AG09309 (cell line): ENCODE data around the gene PLGRKT.

Source experiments
- DNase-seq: peaks from one replicate; pipeline ENCODE4 v3.0.0-alpha.2; 2010; ENCODE audit warnings: low read depth
- H3K4me3 ChIP-seq: 2 replicates; pipeline ENCODE4 v1.5.1; 2011; ENCODE audit warnings: mild to moderate bottlenecking, low read depth, low read length, moderate library complexity; ENCODE audit not compliant: control insufficient read depth
- TF ChIP-seq, protein P1 (sequence below): IDR thresholded peaks from 2 replicates; pipeline ENCODE4 v1.5.1; 2011; ENCODE audit warnings: mild to moderate bottlenecking, low read depth, low read length, inconsistent platforms; ENCODE audit not compliant: insufficient read depth, control insufficient read depth; ENCODE audit errors: missing control alignments

The PLGRKT gene

DNA sequence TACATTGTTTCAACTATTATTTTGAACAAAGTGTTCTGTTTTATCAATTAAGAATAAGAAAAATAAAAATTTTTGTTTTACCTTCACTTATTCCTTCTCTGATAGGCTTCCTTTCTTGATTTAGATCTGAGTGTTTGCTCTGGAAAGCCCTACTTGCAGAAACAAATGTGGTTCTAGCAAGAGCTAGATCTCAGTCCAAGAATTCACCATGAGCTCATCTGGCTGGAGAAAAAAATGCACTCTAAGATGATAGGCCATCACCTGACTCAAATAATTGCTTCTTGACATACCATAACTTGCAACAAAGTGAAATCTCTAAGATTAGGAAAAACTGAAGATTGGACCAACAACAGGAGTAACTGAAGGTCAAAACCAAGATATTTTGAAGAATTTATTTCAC lies 126.9 kb downstream of the PLGRKT start:
- TF ChIP-seq, protein P1, sequence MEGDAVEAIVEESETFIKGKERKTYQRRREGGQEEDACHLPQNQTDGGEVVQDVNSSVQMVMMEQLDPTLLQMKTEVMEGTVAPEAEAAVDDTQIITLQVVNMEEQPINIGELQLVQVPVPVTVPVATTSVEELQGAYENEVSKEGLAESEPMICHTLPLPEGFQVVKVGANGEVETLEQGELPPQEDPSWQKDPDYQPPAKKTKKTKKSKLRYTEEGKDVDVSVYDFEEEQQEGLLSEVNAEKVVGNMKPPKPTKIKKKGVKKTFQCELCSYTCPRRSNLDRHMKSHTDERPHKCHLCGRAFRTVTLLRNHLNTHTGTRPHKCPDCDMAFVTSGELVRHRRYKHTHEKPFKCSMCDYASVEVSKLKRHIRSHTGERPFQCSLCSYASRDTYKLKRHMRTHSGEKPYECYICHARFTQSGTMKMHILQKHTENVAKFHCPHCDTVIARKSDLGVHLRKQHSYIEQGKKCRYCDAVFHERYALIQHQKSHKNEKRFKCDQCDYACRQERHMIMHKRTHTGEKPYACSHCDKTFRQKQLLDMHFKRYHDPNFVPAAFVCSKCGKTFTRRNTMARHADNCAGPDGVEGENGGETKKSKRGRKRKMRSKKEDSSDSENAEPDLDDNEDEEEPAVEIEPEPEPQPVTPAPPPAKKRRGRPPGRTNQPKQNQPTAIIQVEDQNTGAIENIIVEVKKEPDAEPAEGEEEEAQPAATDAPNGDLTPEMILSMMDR, result no peak
- DNase-seq, result no peak
- no peak overlapping the region for H3K4me3 ChIP-seq
